NCI-H1417 treated with DMSO at 0.1 percent for 48 hours (cell line): ENCODE results near the gene NDUFA3.

Experiments used
- DNase-seq: peaks from one replicate; lab custom pipeline; 2025; lab: John Stamatoyannopoulos, UW

NDUFA3 gene

GRCh38 chr19:54138489-54139256, 36.0 kb downstream of the NDUFA3 start:
- no peak for DNase-seq

DNA sequence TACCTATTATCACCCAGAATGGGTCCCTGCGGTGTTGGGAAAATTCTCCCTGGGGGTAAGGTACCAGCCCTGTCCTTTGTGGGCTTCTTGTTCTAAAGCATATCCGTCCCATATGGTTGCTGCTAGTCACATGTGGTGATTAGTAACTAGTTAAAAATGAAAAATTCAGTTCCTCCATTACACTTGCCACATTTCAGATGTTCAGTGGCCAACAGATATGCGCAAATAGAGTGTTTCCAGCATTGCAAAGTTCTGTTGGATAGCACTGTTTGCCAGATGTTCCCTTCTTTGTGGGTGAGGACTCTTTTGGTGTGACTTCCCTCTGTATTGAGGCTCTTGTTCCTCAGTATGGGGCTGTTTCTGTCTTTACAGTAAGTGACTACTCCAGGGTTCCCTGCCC, 38.7 kb downstream of the NDUFA3 start:
- no peak for DNase-seq

GRCh38 chr19:54142166-54142780, 39.6 kb downstream of the NDUFA3 start:
- DNase-seq, result no peak

DNA sequence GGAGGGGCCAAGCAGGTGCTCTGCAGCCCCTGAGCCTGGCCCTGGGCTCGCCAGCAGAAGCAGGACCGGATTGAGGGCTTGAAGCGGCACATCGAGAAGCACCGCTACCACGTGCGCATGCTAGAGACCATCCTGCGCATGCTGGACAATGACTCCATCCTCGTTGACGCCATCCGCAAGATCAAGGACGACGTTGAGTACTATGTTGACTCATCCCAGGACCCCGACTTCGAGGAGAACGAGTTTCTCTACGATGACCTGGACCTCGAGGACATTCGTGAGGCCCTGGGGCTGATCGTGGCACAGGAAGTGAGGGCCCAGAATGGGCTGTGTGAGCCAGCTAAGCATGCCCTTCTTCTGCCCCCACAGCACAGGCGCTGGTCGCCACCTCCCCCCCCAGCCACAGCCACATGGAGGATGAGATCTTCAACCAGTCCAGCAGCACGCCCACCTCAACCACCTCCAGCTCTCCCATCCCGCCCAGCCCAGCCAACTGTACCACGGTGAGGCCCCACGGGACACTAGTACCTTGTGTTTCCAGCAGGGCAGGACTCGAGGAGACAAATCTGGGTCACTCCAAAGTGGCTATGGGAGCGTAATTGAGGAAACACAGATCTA, 43.0 kb downstream of the NDUFA3 start:
- DNase-seq, result no peak

DNA sequence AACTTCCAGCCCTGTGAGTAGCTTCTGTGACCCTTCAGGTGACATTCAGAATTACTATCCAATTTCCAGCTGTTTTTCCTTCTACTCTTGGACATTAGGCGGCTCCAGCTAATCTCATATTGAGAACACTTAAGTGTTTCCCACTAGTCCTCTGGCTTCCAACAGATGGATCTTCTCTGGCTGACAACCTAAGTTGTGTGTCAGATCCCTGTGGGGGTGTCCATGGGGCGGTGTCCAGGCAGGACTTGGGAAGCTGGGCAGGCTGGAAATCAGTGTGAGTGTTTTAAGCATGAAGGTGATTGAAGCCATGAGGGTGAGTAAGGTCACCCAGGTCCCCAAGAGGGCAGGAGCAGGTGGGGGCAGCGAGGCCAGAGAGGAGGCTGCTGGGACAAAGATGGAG, 45.0 kb downstream of the NDUFA3 start:
- DNase-seq, result no peak

- no peak for DNase-seq
Measured at GRCh38 chr19:54148158-54148557, 45.5 kb downstream of the NDUFA3 start.

- no peak for DNase-seq
Measured at GRCh38 chr19:54149021-54149812, 46.6 kb downstream of the NDUFA3 start.

GRCh38 chr19:54151362-54152035, 48.8 kb downstream of the NDUFA3 start:
- DNase-seq, result no peak

- no peak for DNase-seq
Measured at GRCh38 chr19:54152267-54152666, 49.6 kb downstream of the NDUFA3 start.

DNA sequence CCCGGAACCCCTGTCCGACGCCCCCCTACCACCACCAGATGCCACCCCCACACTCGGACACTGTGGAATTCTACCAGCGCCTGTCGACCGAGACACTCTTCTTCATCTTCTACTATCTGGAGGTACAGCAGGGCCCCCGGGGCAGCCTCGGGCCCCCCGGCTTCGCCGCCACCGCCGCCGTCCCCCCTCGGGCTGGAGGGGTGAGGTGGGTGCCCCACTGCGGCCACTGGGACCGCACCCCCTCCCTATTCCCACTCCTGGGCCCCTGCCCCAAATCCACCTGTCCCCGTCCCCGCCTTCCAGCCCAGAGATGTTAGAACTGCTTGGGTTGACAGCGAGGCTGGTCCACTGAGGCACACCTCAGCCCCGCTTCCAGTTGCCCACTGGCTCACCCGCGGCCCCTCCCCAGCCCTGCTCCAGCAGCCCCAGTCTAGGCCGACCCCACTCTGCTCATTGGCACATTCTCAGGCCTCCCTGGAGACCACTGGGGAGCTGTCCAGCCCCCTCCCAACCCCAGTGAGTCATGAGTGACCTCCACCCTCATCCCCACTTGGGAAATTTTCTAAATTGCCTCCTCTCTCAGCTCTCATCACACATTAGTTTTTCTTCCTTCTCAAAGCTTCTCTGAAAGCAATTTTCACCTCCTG, 50.3 kb downstream of the NDUFA3 start:
- DNase-seq, result no peak

DNA sequence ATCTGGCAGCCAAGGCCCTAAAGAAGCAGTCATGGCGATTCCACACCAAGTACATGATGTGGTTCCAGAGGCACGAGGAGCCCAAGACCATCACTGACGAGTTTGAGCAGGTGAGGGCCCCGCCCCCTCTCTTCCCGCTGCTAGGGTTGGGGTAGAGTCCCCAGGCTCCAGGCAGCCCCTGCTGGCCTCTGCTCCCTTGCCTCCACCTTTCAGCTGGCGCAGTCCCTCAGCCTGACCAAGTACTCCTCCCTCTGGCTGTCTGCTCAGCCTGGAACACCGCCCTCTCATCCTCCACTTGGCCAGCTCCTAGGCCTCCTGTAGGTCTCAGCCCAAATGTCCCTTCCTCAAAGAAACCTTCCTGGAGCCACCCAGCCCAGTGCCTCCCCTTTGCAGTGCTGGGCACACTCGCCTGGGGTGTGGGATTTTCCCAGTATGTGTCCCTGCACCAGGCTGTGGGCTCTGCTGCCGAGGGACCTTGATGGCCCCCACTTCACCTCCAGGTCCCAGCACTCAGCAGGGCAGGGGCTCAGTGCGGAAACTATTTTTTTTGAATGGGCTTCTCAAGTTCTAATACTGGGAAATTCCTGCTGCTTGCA, 51.2 kb downstream of the NDUFA3 start:
- DNase-seq, result no peak

GRCh38 chr19:54154603-54155345, 52.1 kb downstream of the NDUFA3 start:
- no peak for DNase-seq

GRCh38 chr19:54155694-54156093, 53.0 kb downstream of the NDUFA3 start:
- DNase-seq, result no peak

DNA sequence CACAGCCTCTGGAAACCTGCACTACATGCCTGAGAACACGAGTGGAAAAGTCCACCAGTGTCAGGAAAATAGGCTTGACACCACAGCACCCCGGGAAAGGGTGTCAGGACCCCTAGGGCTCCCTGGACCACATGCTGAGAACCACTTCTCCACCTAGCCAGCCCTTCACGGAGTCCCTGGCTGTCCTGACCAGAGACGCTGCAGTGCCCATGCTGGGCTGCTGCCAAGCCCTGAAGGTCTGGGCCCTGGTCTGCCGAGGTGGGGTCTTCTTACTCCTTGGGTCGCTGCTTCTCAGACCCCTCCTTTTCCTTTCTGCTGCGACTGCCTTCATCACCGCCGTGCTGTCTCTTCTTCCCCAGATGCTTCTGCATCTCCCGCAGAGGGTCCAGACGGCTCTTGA, 53.8 kb downstream of the NDUFA3 start:
- DNase-seq, result no peak

GRCh38 chr19:54156953-54157352, 54.3 kb downstream of the NDUFA3 start:
- DNase-seq, result no peak
